HG02610 (cell line): Measurements from ENCODE around the gene EBF3.

Experiments used
- ATAC-seq: cut with Tn5 transposase; IDR thresholded peaks from one replicate; pipeline ENCODE4 v1.9.1; 2021; ENCODE audit warnings: mild to moderate bottlenecking, moderate library complexity; ENCODE audit not compliant: unreplicated experiment

Gene EBF3

DNA sequence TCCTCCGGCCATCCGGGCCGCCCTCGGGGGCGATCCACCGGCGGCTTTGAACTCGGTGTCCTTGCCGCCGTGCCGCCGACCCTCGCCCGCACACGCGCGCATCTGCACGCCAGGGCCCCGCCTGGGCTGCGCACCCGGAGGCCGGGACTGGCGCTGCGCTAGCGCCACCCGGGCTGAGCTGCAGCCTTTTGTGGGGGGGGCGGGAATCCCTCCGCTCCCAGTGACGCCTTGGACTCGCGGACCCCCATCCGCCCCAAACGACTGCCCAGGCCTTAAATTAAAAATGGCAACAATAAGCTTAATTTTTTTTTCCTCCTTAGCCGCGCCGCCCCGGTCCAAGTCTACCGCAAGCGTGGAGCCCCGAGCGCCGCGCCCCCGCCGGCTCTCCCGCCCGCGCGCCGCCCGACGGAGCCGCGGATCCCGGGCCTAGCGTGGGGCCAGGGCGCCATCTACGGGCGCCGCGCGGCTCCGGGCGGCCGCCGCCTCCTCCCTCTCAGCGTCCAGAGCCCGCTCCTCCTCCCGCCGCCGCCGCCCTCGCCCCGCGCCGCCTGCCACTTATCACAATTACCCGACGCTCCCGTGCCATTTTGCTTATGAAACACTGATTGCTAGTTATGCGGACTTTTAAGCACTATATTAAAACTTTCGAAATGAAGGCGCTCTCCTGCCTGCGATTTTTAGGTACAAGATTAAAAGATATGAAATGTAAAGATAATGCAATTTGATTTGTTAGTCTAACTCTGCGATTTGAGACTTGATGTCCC, 7.5 kb upstream of the EBF3 start:
- ATAC-seq, result no peak

- no peak for ATAC-seq
Observed at GRCh38 chr10:129970465-129971364, 6.6 kb upstream of the EBF3 start.

- ATAC-seq, result no peak
Observed at GRCh38 chr10:129969911-129970464, 5.9 kb upstream of the EBF3 start.

DNA sequence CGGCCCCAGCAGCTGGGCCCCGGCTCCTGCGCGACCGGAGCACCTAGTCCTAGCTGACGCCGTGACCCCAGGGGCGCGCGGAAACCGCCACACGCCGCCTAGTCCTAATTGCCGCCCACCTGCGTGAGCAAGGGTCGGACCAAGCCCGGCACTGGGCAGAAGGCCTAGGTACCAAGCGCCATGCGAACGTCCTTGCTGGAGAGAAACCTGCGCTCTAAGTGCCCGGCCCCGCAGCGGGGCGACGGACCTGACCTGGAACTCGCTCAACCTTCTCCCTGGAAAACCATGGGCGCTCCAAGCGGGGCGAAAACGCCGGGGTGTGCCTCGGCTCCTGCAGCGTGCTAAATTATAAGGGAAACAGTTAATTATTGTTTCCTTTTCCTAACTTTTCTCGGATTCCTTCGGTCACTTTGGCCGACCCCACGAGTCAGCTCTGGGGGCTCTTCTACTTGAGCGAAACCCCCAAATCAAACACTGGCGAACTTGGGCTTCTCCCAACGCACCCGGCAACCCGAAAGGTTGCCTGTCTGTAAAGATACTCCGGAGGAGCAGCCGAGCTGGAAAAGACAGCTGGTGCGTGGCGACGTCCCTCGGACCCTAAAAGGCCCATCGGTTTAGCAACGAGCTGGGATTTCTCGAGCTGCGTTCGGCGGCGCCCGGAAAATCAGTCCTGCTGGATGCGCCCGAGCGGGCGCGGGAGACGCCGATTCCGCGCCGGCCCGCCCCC, 5.3 kb upstream of the EBF3 start:
- no peak for ATAC-seq

DNA sequence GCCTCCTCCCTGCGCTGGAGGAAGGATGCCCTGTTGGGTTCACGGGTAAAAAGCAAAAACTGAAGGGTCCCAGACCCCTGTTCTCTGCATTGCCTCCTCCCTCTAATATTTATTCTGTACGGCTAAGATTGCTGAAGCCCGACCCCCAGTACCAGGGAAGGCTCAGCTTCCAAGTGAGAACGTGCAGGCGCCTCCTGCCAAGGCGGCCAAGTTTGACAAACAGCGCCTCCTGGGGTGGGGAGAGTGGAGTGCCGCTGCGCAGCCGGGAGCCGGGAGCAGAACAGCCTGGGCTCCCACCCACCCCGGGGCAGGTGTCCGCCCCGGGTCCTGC, 4.7 kb upstream of the EBF3 start:
- ATAC-seq, result no peak

GRCh38 chr10:129968020-129968852, 4.2 kb upstream of the EBF3 start:
- ATAC-seq, result no peak

DNA sequence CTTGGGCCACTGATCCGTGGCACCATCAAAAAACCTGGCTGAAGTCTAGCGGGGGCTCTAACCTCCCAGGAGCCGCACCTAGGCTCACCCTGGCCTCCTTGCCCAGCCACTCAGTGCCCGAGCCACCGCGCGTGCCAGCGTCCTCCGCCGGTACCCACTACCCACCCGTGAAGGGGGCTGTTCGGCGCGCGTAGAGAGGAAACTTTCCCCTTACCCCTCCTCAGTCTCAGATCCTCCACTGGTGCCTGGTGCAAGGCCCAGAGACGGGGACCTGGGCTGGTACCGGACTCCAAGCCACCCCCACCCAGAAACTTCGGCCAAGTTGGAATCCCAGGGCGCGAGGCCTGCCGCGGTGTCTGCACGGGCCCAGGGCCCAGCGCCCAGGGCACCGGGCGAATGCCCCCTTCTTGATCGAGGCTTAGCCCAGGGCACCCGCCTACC, 3.5 kb upstream of the EBF3 start:
- no peak for ATAC-seq

DNA sequence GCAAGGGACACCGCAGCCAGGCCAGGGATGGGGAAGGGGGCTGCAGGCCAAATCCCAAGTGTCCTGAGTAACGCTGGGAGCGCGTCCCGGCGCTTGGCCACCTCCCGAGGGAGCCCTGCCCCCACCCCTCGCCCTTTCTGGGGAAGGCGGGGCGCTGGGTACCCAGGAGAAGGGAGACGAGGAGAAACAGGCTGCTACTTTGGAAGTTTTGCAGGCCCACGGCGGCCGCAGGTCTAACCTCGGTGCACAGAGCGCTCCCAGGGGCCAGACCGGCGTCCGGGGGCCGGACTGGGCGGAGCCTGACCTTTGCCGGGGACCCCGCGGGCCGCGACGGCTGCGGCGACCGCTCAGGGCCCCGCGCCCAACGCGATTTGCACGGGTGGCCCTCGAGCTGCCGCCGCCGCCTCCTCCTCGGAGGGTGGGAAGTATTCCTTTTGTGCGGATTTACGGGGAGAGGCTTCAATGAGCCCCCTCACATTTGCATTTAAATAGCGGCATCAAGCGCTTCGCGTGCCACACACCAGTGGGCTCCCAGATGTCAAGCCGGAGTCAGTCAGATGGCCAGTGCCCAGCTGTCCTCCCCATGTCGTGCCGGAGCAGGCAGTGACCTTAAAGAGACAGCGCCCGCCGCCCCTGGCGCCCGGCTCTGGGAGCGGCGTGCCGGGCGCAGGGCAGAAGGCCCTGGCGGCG, 3.0 kb upstream of the EBF3 start:
- ATAC-seq, result no peak

- ATAC-seq, result no peak
Observed at GRCh38 chr10:129966370-129966888, 2.4 kb upstream of the EBF3 start.

GRCh38 chr10:129965959-129966358, 1.9 kb upstream of the EBF3 start:
- ATAC-seq, result no peak

DNA sequence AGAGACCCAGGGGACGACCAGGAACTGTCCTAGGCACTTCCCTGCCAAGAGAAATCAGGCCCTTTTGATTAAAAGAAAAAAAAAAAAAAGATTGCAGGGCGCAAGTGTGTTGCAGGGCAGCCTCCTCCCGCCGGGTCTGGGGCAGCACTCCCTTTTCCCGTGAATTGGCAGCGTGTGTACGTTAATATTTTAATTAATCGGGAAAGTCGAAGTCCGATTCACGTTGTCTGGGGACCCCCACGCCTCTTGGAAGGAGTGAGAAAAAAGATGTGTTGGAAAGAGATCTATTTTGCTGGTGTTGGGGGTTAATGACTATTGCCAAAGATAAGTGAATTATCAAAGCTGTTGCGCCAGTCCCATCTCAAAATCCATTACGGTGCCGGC, 1.3 kb upstream of the EBF3 start:
- ATAC-seq, result no peak

GRCh38 chr10:129964611-129965424, 744 bp upstream of the EBF3 start:
- ATAC-seq, result no peak

GRCh38 chr10:129962872-129963640, 1.0 kb downstream of the EBF3 start:
- no peak for ATAC-seq

GRCh38 chr10:129962031-129962871, 1.8 kb downstream of the EBF3 start:
- ATAC-seq, result no peak

DNA sequence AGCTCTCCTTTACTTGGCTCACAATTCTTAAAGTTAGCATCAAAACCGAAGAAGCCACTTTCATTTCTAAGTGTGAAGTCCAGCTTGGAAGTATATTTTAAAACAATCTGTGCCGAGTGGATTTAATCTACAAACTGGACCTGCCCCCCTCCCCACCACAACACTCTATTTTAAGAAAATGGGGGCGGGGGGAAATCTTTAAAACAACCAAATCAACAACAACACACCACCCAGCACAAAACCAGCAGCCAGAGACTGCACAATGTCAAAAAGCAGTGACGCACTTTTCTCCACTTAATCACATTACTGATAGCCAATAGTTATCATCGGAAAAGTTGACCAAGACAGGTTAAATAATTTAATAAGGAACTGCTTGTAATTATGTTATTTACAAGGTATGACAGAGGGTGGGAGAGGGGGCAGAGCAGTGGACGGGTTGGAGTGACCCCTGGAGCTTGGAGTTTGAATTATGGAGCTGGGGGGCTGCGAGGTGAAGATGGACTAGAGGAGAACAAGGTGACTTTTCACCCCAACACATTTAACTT, 2.8 kb downstream of the EBF3 start:
- no peak for ATAC-seq

- no peak for ATAC-seq
Observed at GRCh38 chr10:129960481-129961156, 3.5 kb downstream of the EBF3 start.
